Activated CD8-positive, alpha-beta memory T cell treated with anti-CD3 and anti-CD28 coated beads, Interleukin-2, amount 50 U/mL, for 4 hours (primary cell): Measurements from ENCODE around the gene C2orf72.

Experiments used
- DNase-seq: peaks from one replicate; pipeline ENCODE4 v3.0.0-alpha.2; 2020

Gene C2orf72

DNA sequence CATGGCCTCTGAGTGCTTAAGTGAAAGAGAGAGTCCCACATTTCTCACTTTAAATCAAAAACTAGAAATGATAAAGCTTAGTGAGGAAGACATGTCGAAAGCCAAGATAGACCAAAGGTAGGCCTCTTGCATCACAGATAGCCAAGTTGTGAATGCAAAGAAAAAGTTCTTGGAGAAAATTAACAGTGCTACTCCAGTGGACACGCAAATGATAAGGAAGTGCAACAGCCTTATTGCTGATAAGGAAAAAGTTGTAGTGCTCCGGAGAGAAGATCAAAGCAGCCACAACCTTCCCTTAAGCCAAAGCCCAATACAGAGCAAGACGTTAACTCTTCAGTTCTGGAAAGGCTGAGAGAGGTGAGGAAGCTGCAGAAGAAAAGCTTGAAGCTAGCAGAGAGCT, 51.4 kb downstream of the C2orf72 start:
- no peak for DNase-seq

DNA sequence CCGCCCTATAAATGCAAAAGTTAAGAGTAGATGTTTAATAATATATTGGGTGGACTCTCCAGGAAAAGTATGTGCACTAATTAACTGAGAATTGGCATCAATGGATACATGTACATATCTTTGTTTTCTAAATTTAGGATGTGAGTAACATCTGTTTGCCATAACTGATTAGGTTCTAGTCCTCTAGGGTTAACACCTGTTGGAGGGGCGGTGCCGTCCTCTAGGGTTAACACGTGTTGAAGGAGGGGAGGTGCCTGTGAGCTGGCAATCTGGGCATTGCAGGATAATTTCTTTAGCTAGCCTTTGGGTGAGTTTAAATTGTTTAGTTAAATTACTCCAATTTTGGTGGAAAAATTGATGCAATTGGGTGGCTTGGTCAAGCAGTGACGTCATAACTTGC, 56.6 kb downstream of the C2orf72 start:
- no peak for DNase-seq

DNA sequence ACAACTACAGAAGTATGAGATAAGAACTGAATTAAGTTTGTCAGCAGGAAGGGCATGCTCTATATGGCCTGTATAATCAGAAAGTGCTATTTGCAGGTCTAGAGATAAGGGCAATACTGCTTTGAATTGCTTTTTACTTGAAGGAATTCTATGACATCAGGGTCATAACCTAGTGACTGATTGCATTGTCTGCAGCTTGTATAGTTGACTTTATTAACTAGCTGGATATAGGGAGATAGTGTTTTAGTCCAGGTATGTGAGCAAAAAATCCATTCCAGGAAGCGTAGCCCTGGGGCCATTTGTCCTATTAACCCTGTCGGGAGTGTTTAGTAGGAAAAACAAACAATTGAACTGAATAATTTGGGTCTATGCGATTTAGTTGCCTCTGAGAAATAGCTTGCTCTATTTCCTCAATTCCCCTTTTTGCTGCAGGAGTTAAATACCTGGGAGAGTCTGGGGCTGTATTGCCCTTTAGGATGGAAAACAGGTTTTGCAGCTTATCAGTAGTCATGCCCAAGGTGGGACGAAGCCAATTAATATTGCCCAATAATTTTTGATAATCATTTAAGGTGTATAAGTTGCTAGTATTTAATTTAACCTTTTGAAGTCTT, 57.5 kb downstream of the C2orf72 start:
- DNase-seq, result no peak
